ENCODE data around the gene IPMK.

The IPMK gene

DNA sequence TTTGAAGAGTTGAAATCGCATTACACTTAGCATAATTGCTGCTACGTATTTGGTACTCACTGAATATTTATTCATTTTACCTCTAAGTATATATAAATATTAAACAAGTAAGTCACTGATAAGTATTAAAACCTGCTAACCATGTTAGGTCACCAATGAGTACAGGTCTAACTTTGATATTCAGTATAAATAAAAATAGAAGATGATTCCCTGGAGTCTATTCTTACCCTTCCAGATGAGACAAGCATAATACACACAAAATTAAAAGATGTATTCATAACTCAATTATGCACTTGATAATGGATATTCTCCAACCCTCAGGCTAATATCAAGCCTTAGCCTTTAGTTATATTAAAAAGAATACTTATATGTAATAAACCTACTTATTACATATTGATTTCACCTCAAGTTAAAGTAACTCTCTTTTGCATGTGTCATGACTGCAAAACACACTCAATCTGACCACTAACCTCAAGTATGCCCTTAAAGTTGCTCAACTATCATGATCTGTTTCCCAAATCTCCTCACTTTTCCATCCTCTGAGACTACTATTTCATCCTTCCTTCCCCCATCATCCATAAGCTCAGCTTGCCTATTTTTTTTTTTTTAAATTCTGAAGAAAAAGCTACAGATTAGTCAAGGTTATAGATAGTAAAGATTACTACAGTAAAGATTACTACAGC, 46.8 kb downstream of the IPMK start (continued):
- TF ChIP-seq GLIS2 (tag by site-specific recombination; IDR thresholded peaks at IDR 0.05) = no peak
- TF ChIP-seq ZNF785 (tag by site-specific recombination; IDR thresholded peaks at IDR 0.05) = no peak
- TF ChIP-seq ZFP69B (tag by site-specific recombination; IDR thresholded peaks at IDR 0.05) = no peak
- no peak for TF ChIP-seq ZNF140 (tag by site-specific recombination; IDR thresholded peaks at IDR 0.05)
- TF ChIP-seq ZNF776 (tag by site-specific recombination; IDR thresholded peaks at IDR 0.05; ENCODE audit: borderline replicate concordance) = no peak
- no peak for TF ChIP-seq ZBTB8A (tag by site-specific recombination; IDR thresholded peaks at IDR 0.05)
- no peak for TF ChIP-seq ZNF76 (tag by site-specific recombination; IDR thresholded peaks at IDR 0.05; ENCODE audit: borderline replicate concordance, low read depth)
- TF ChIP-seq, protein P1, sequence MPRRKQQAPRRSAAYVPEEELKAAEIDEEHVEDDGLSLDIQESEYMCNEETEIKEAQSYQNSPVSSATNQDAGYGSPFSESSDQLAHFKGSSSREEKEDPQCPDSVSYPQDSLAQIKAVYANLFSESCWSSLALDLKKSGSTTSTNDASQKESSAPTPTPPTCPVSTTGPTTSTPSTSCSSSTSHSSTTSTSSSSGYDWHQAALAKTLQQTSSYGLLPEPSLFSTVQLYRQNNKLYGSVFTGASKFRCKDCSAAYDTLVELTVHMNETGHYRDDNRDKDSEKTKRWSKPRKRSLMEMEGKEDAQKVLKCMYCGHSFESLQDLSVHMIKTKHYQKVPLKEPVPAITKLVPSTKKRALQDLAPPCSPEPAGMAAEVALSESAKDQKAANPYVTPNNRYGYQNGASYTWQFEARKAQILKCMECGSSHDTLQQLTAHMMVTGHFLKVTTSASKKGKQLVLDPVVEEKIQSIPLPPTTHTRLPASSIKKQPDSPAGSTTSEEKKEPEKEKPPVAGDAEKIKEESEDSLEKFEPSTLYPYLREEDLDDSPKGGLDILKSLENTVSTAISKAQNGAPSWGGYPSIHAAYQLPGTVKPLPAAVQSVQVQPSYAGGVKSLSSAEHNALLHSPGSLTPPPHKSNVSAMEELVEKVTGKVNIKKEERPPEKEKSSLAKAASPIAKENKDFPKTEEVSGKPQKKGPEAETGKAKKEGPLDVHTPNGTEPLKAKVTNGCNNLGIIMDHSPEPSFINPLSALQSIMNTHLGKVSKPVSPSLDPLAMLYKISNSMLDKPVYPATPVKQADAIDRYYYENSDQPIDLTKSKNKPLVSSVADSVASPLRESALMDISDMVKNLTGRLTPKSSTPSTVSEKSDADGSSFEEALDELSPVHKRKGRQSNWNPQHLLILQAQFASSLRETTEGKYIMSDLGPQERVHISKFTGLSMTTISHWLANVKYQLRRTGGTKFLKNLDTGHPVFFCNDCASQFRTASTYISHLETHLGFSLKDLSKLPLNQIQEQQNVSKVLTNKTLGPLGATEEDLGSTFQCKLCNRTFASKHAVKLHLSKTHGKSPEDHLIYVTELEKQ (tag by site-specific recombination; IDR thresholded peaks at IDR 0.05; ENCODE audit: borderline replicate concordance) = no peak

DNA sequence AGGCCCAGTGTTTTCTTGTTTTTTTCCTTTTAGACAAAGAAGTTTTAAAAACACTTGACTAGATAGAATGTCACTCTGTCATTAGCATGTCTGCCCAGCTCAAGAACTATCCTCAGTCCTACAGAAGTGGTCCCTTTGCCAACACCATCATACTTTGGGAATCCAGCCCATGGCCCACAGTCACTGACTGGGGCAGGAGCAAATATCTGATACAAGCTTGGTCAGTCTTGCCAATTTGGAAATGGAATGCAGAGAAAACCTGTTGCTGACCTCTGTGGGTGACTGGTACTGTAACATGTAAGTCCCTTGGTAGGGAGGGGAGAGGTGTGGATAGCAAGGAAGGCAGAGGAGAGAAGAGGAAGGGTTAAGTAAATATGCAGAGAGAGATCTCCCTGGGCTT, 47.8 kb downstream of the IPMK start:
- ChIA-PET CTCF (no interaction called here), POLR2A (no interaction called here)
- Histone ChIP-seq H3K9me3 (ENCODE audit: control insufficient read depth, insufficient read depth, low read depth, low read length) (no peaks in the 10 kb centered on the region), H3K4me3 (ENCODE audit: low read depth, low read length) (no peak overlapping the region), H3K27ac (ENCODE audit: extremely low read depth, low read depth, low read length) (no peak overlapping the region), H3K4me1 (ENCODE audit: control insufficient read depth, insufficient read depth, low read length) (peaks cover 3% of the 10 kb centered on the region; the same call in 1 of the 2 replicates), H3K36me3 (ENCODE audit: control insufficient read depth in 2 of 2, insufficient read depth in 1 of 2, low read length in 2 of 2) (peaks cover 0 to 7% of the 10 kb centered on the region in 2 experiments; a peak in 2 of 3 replicates)
- TF ChIP-seq ZNF544 (tag by site-specific recombination; IDR thresholded peaks at IDR 0.05) (no peak), SCRT1 (tag by site-specific recombination; IDR thresholded peaks at IDR 0.05; ENCODE audit: borderline replicate concordance) (0 out of 2 replicates have a peak, but pooled peaks have one; percentile 11), ZNF596 (tag by site-specific recombination; IDR thresholded peaks at IDR 0.05) (no peak), ZNF530 (tag by site-specific recombination; IDR thresholded peaks at IDR 0.05; ENCODE audit: low read depth) (no peak), ZNF830 (tag by site-specific recombination; IDR thresholded peaks at IDR 0.05; ENCODE audit: low read depth) (no peak), SCRT2 (tag by site-specific recombination; IDR thresholded peaks at IDR 0.05) (peak; percentile 81), ZNF174 (tag by site-specific recombination; IDR thresholded peaks at IDR 0.05) (no peak), HOXD13 (CRISPR knock-in tag; IDR thresholded peaks at IDR 0.05; ENCODE audit: borderline replicate concordance) (no peak), ZNF664 (tag by site-specific recombination; IDR thresholded peaks at IDR 0.05) (no peak), ZNF114 (tag by site-specific recombination; IDR thresholded peaks at IDR 0.05) (no peak), ZNF274 (IDR thresholded peaks at IDR 0.05; ENCODE audit: low read length) (no peak), ZNF274 (tag by site-specific recombination; IDR thresholded peaks at IDR 0.05; ENCODE audit: borderline replicate concordance) (no peak), ZNF133 (tag by site-specific recombination; IDR thresholded peaks at IDR 0.05) (no peak)

DNA sequence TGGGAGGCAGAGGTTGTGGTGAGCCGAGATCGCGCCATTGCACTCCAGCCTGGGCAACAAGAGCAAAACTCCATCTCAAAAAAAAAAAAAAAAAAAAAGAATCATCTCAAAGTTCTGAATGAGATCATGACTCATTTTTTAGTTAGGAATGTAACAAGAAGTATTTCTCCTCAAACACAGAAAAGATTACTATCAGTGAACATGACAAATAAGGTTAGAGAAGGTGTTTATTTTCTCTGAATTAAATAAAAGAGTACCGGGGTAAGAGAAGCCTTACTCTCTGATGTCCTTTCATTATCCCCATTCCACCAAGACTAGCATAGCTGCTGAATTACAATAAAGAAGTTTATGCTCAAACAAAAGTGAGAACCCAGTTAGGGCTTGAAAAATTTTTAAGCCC, 50.1 kb downstream of the IPMK start:
- Histone ChIP-seq H3K4me1 (ENCODE audit: control insufficient read depth, insufficient read depth, low read length) (peaks cover 3% of the 10 kb centered on the region; the same call in 1 of the 2 replicates), H3K36me3 (ENCODE audit: control insufficient read depth in 2 of 2, insufficient read depth in 1 of 2, low read length in 2 of 2) (peaks cover 0 to 9% of the 10 kb centered on the region in 2 experiments; a peak in 2 of 3 replicates), H3K27ac (ENCODE audit: extremely low read depth, low read depth, low read length) (no peak overlapping the region), H3K9me3 (ENCODE audit: control insufficient read depth, insufficient read depth, low read depth, low read length) (no peaks in the 10 kb centered on the region), H3K4me3 (ENCODE audit: low read depth, low read length) (no peak overlapping the region)
- ChIA-PET POLR2A (no interaction called here), CTCF (no interaction called here)
- TF ChIP-seq ZNF366 (tag by site-specific recombination; conservative IDR thresholded peaks at IDR 0.05) (no peak), BCL11A (tag by site-specific recombination; IDR thresholded peaks at IDR 0.05; ENCODE audit: low read depth) (no peak), ZNF664 (tag by site-specific recombination; IDR thresholded peaks at IDR 0.05) (no peak)
- TF ChIP-seq, protein P2, sequence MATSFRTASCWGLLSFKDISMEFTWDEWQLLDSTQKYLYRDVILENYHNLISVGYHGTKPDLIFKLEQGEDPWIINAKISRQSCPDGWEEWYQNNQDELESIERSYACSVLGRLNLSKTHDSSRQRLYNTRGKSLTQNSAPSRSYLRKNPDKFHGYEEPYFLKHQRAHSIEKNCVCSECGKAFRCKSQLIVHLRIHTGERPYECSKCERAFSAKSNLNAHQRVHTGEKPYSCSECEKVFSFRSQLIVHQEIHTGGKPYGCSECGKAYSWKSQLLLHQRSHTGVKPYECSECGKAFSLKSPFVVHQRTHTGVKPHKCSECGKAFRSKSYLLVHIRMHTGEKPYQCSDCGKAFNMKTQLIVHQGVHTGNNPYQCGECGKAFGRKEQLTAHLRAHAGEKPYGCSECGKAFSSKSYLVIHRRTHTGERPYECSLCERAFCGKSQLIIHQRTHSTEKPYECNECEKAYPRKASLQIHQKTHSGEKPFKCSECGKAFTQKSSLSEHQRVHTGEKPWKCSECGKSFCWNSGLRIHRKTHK (tag by site-specific recombination; IDR thresholded peaks at IDR 0.05) = no peak

Measured in HEK293 (cell line).